Retinal pigment epithelial cell (primary cell): ENCODE measurements around the gene PHACTR3.

Source experiments
- DNase-seq: peaks from one replicate; pipeline ENCODE4 v3.0.0-alpha.2; 2010; ENCODE audit warnings: low read depth
- H3K4me3 ChIP-seq: 2 replicates; pipeline ENCODE4 v1.5.1; 2011; ENCODE audit warnings: mild to moderate bottlenecking, low read length, control low read depth, moderate library complexity
- CTCF ChIP-seq: conservative IDR thresholded peaks from 2 replicates; pipeline ENCODE4 v1.5.1; 2011; ENCODE audit warnings: low read depth, low read length, control low read depth, inconsistent platforms

The PHACTR3 gene

GRCh38 chr20:59794555-59794954, 190.2 kb downstream of the PHACTR3 start:
- DNase-seq, result no peak
- no peak for TF ChIP-seq CTCF
- no peak overlapping the region for H3K4me3 ChIP-seq

GRCh38 chr20:59800309-59800708, 196.0 kb downstream of the PHACTR3 start:
- DNase-seq, result no peak
- no peak overlapping the region for H3K4me3 ChIP-seq
- no peak for TF ChIP-seq CTCF

- TF ChIP-seq CTCF, result no peak
- no peak overlapping the region for H3K4me3 ChIP-seq
- DNase-seq, result no peak
Measured at GRCh38 chr20:59802018-59802417, 197.7 kb downstream of the PHACTR3 start.

GRCh38 chr20:59802471-59803221, 198.3 kb downstream of the PHACTR3 start:
- no peak for DNase-seq
- H3K4me3 ChIP-seq, result no peak overlapping the region
- TF ChIP-seq CTCF, result no peak

- no peak overlapping the region for H3K4me3 ChIP-seq
- TF ChIP-seq CTCF, result no peak
- DNase-seq, result no peak
Measured at GRCh38 chr20:59804347-59804746, 200.0 kb downstream of the PHACTR3 start.

GRCh38 chr20:59804871-59805665, 200.7 kb downstream of the PHACTR3 start:
- no peak overlapping the region for H3K4me3 ChIP-seq
- DNase-seq, result no peak
- no peak for TF ChIP-seq CTCF
